HepG2 (cell line): ENCODE data around the gene DIMT1. TPM values are rescaled to one million over a fixed set of nuclear protein-coding genes. Genes with fewer than 3 reads are reported as not detected.

Experiments
- AKNA ChIP-seq: sonication (generic); formaldehyde crosslinking; IDR thresholded peaks from 2 replicates; pipeline ENCODE4 v1.4.0; 2020; ENCODE audit warnings: missing genetic modification reagents, borderline replicate concordance
- DRAP1 ChIP-seq: IDR thresholded peaks from 2 replicates; pipeline ENCODE4 v1.6.1; 2016; ENCODE audit warnings: missing genetic modification reagents, missing compliant biosample characterization
- KLF16 ChIP-seq, 2 experiments: sonication (generic) in 1 of 2; formaldehyde crosslinking in 1 of 2; IDR thresholded peaks; 2 replicates each; pipeline versions ENCODE4 v1.6.1 to v1.8.0; 2016 to 2023; ENCODE audit warnings: missing genetic modification reagents in 2 of 2, missing compliant biosample characterization in 1 of 2
- MAFK ChIP-seq, 2 experiments: IDR thresholded peaks in 1 of 2; conservative IDR thresholded peaks in 1 of 2; 2 replicates each; pipeline ENCODE4 v1.6.1; 2011; ENCODE audit warnings: improper control_type of control experiment in 2 of 2, low read length in 2 of 2
- MEIS2 ChIP-seq: sonication (generic); formaldehyde crosslinking; IDR thresholded peaks from 2 replicates; pipeline ENCODE4 v1.9.0; 2021; ENCODE audit warnings: mild to moderate bottlenecking, missing genetic modification reagents
- MZF1 ChIP-seq: sonication (generic); formaldehyde crosslinking; IDR thresholded peaks from 2 replicates; pipeline ENCODE4 v1.8.1; 2023; ENCODE audit warnings: mild to moderate bottlenecking, missing genetic modification reagents, borderline replicate concordance
- REPIN1 ChIP-seq: sonication (generic); formaldehyde crosslinking; IDR thresholded peaks from 2 replicates; pipeline ENCODE4 v1.8.0; 2022; ENCODE audit warnings: missing genetic modification reagents, low read depth, mild to moderate bottlenecking, borderline replicate concordance
- SNAPC4 ChIP-seq: sonication (generic); formaldehyde crosslinking; IDR thresholded peaks from 2 replicates; pipeline ENCODE4 v1.4.0; 2020; ENCODE audit warnings: mild to moderate bottlenecking, missing genetic modification reagents
- SNRNP70 ChIP-seq: fragments of 200-400 bp; formaldehyde crosslinking; IDR thresholded peaks from 2 replicates; pipeline ENCODE4 v1.6.1; 2017; ENCODE audit warnings: mild to moderate bottlenecking, low read depth, low read length, moderate library complexity
- TEAD3 ChIP-seq: optimal IDR thresholded peaks from 2 replicates; pipeline ENCODE3; 2016; ENCODE audit warnings: borderline replicate concordance
- ZNF160 ChIP-seq: sonication (generic); formaldehyde crosslinking; IDR thresholded peaks from 2 replicates; pipeline ENCODE4 v1.8.0; 2022; ENCODE audit warnings: mild to moderate bottlenecking, inconsistent platforms, missing genetic modification reagents
- ZNF672 ChIP-seq: sonication (generic); formaldehyde crosslinking; IDR thresholded peaks from 2 replicates; pipeline ENCODE4 v1.8.1; 2022; ENCODE audit warnings: missing genetic modification reagents
- ZNF720 ChIP-seq: sonication (generic); formaldehyde crosslinking; IDR thresholded peaks from 2 replicates; pipeline ENCODE4 v1.4.0; 2020; ENCODE audit warnings: missing genetic modification reagents
- ZNF746 ChIP-seq: sonication (generic); formaldehyde crosslinking; IDR thresholded peaks from 2 replicates; pipeline ENCODE4 v1.8.0; 2022; ENCODE audit warnings: mild to moderate bottlenecking, missing genetic modification reagents
- ZNF773 ChIP-seq: sonication (generic); formaldehyde crosslinking; IDR thresholded peaks from 2 replicates; pipeline ENCODE4 v1.4.0; 2020; ENCODE audit warnings: missing genetic modification reagents, borderline replicate concordance
- ZNF792 ChIP-seq: IDR thresholded peaks from 2 replicates; pipeline ENCODE4 v1.6.1; 2016
- polyA plus RNA-seq, 8 experiments: library from polyadenylated mRNA; depleted of rRNA in 3 of 8; stranded (reverse) in 7 of 8; unstranded in 1 of 8; fragments of >200 nt; fragmentation: Illumina TruSeq in 4 of 8; extraction: Trizol in 4 of 8; gene quantifications; 2 replicates each; pipeline versions ENCODE4 v1.2.1 to v1.2.3, GENCODE V29; 2011 to 2016; ENCODE audit warnings: low read depth in 4 of 8, missing spikeins in 1 of 8, mixed read lengths in 1 of 8; ENCODE audit not compliant: insufficient read depth in 1 of 8
- total RNA-seq, 5 experiments: library from RNA; depleted of rRNA; stranded (reverse); fragments of >200 nt; fragmentation: Illumina TruSeq; extraction: Trizol; gene quantifications; 2 replicates each; pipeline ENCODE4 v1.2.3, GENCODE V29; 2016; ENCODE audit warnings: low read depth in 1 of 5
- TF ChIP-seq, protein P1 (sequence below): sonication (generic); formaldehyde crosslinking; IDR thresholded peaks from 2 replicates; pipeline ENCODE4 v1.5.0; 2020; ENCODE audit warnings: missing genetic modification reagents

Gene DIMT1
- total and polyA plus RNA-seq, 2 of the 13 experiments (the other 11 are each of a cell fraction or from before 2014, with no cell fraction given), result 16.1 to 35.2 TPM

GRCh38 chr5:62403411-62404250 lies at the start of gene DIMT1 (continued):
- TF ChIP-seq AKNA (CRISPR knock-in tag), result 0 out of 2 replicates have a peak, but pooled peaks have one; percentile 55
- TF ChIP-seq REPIN1 (CRISPR knock-in tag), result peak; percentile 42; the same call in 1 of the 2 replicates
- TF ChIP-seq ZNF773 (CRISPR knock-in tag), result no peak
- TF ChIP-seq, protein P1, sequence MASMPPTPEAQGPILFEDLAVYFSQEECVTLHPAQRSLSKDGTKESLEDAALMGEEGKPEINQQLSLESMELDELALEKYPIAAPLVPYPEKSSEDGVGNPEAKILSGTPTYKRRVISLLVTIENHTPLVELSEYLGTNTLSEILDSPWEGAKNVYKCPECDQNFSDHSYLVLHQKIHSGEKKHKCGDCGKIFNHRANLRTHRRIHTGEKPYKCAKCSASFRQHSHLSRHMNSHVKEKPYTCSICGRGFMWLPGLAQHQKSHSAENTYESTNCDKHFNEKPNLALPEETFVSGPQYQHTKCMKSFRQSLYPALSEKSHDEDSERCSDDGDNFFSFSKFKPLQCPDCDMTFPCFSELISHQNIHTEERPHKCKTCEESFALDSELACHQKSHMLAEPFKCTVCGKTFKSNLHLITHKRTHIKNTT (CRISPR knock-in tag), result no peak
- TF ChIP-seq ZNF720 (CRISPR knock-in tag), result no peak
- TF ChIP-seq MEIS2 (CRISPR knock-in tag), result no peak; the same call in 1 of the 2 replicates
- peak; percentile 92 for TF ChIP-seq ZNF792 (CRISPR knock-in tag)
- peak; percentile 87; the same call in 1 of the 2 replicates for TF ChIP-seq SNAPC4 (CRISPR knock-in tag)
- TF ChIP-seq SNRNP70, result no peak
- 0 out of 2 replicates have a peak, but pooled peaks have one; percentile 45 for TF ChIP-seq ZNF160
- TF ChIP-seq ZNF672 (CRISPR knock-in tag), result no peak
- peak; percentile 92 for TF ChIP-seq DRAP1 (CRISPR knock-in tag)
- no peak for TF ChIP-seq MAFK (conservative IDR thresholded peaks at IDR 0.05 in 1 of 2, IDR thresholded peaks at IDR 0.05 in 1 of 2; ENCODE audit: low read length in 2 of 2)
- no peak for TF ChIP-seq MZF1 (CRISPR knock-in tag)
- peak; percentile 96 for TF ChIP-seq ZNF746 (CRISPR knock-in tag)
- TF ChIP-seq TEAD3 (CRISPR knock-in tag), result no peak
- TF ChIP-seq KLF16 (CRISPR knock-in tag; IDR thresholded peaks at IDR 0.05), result peak in 1 of 2 experiments; percentile 98; a peak in 2 of 4 replicates
